Epidermal melanocyte (primary cell): Measurements from ENCODE around the gene SRD5A2.
"Not testable (repeated sequence)": the region's sequence is repeated elsewhere in the genome, so short reads cannot be mapped to it uniquely, and the experiment has no call there.

Source experiments
- DNase-seq: peaks from one replicate; pipeline ENCODE4 v3.0.0; 2011; ENCODE audit warnings: low spot score; ENCODE audit not compliant: insufficient read length

SRD5A2 gene

DNA sequence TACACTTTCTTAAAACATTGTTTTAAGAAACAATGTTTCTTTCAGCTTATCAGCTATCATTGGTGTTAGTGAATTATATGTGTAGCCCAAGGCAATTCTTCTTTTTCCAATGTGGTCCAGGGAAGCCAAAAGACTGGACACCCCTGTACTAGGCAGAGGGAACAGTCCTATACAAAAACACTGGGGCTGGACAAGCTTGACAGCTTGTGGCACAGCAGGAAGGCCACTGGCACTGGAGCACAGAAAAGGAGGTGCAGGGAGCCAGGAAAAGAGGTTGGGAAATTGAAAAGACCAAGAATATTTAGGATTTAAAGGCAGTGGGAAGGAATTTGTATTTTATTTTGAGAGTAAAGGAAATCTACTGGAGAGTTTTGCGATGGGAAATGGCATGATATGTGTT lies 47.7 kb downstream of the SRD5A2 start:
- DNase-seq, result no peak

DNA sequence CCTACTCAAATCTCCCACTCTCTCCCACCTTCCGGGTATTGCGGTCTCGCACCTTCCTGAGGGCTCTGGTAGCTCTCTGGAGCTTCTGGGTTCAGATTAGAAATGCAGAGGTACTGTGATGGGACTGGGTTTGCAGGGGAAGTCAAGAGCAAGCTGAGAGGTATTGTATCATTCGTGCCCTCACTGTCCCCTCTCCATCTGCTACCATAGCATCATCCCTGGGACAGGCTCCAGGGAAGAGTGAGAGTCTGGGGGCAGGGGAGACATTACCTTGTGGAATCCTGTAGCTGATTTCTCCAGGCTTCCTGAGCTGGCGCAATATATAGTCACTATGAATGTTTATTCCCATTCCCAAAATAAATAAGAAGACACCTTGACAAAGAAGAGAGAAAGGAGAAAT lies 49.6 kb downstream of the SRD5A2 start:
- no peak for DNase-seq

DNA sequence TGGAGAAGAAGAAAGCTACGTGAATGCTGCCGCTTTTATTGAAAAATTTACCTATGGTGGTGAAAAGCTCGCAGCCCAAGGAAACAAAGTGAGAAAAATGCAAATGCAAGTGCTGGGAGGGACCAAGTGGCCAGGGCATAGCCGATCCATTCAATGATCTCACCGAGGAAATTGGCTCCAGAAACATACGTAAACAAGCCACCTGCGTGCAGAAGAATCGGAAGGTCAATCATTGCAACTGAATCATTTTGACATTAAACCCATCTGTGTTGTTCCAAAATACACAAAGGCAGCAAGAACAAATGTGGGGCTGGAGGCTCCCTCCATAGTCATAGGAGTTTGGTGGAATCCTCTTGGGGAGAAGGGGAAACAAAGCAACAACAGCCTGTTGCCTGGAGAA lies 51.5 kb downstream of the SRD5A2 start:
- DNase-seq, result no peak

DNA sequence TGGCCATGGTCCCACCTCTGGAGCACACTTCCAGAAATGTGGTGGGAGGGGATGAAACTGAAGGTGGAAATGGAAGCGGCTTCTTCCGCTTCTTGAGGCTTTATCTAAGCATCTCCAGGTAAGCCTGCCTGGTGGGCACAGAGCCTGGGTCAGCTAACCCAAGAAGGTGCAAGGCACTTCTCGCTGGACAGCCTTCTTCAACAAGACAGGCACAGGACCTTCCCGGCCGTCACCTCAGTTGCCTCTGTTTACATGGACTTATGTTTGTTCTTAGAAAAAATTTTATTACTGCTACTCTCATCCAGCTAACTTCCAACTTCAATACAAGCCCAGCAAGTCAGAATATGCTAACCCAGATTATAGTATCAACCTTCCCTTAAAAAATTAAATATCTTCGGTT lies 51.9 kb downstream of the SRD5A2 start:
- no peak for DNase-seq

DNA sequence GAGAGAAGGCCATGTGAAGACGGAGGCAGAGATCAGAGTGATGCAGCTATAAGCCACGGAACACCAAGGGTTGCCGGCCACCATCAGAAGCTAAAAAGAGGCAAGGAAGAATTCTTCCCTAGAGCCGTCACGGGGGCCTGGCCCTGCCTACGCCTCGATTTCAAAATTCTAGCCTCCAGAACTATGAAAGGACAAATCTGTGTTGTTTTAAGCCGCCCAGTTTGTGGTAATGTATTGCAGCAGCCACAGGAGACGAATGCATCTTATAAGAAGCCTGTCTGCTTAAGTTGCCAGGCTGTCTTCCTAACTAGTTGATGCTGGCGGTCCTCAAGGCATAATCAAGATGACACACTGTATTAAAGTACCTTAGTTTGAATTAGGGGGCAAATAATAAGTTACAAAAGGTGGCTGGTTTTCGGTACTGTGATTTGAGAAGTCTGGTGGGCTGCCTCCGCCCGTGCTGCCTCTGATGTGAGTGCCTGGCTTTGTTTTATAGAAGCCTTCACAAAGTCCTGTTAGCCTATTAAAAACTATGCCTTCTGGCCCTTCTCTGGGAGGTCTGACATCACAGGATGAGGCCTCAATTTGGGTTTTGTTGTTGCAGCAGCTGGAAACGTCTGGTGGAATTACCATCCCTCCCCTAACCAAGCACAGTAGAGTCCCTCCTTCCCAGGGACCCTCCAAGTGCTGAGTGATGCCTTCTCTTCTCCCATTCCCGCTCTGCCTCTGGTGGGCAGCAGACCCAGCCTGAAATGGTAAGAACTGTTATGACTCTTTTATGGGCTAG lies 53.6 kb downstream of the SRD5A2 start:
- DNase-seq, result no peak

DNA sequence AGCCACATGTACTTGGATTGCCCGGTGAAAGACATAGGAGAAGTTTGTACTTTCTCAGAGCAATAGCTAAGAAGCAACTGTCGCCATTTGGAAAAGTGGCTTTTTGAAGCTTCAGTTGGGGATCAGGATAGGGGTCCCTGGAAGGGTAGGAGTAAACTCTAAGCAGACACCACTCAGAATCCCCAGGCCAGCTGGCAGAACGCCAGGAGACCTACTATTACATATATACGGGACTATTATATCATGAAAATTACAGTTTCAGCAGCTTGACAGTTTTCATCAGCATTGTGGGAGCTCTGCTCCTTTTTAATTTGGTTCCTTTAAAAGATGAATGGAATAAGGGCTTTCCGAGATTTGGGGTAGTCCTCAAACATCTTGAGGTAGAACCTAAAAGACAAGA lies 54.9 kb downstream of the SRD5A2 start:
- DNase-seq, result no peak

DNA sequence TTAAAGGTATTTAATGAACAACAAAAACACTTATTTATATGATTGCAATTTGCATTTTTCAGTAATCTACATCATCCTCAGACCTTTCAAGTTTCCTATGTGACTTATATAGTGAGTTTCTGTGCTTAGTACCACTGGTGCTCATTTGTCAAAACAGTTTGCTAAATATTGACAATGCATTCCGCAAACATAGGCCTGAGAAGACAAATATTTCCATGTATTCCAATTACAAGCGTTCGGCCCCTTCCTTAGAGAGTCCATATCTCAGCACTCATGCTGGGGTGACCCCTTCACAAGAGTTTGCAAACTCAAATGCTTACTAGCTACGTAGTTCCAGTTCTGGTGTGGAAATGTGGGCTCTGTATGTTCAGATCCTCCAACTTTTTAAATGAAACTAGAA lies 56.1 kb downstream of the SRD5A2 start:
- DNase-seq, result no peak

DNA sequence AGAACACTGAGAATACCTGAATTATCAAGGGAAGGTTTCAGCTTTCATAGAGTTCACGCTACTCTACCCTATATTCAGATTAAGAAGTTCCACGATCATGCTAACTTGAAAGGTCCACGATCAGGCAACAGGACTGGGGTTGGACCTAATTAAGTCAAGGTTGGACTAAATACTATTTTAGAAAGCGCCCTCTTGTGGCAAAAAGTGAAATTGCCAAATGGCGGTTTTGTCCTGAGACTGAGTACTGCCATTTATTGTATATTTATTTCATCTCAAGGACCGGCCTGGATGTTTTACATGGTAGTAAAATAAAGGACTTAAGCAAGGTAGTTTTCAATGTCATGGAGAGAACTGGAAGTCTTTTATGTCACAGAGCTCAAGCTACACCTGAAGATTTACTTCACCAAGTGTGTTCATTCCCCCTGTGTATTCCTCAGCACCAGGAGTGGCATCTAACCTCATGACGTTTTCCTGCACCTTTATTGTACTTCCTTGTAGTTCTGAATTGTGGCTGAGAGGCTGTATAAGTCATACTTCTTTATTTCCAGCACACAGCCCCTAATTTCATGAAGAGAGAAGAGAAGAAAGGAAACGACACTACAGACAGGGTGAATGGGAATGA lies 56.8 kb downstream of the SRD5A2 start:
- no peak for DNase-seq

DNA sequence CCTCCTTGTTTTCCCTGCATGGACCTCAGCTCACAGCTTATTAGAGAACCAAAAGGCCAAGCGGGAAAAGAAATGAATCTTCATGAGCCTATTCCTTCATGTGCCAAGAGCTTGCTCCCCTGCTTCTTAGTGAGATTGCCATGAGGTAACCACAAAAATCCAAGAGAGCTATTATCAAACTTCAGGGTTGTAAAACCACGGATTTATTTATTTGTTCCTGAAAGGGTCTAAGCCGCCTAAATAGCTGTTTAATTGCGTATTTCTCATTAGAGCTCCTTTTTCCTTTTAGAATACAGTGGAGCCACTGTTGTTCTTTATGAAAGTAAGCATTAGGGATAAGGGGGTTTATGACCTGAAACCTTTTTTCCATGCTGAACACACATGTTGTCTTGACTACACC lies 58.0 kb downstream of the SRD5A2 start:
- no peak for DNase-seq

DNA sequence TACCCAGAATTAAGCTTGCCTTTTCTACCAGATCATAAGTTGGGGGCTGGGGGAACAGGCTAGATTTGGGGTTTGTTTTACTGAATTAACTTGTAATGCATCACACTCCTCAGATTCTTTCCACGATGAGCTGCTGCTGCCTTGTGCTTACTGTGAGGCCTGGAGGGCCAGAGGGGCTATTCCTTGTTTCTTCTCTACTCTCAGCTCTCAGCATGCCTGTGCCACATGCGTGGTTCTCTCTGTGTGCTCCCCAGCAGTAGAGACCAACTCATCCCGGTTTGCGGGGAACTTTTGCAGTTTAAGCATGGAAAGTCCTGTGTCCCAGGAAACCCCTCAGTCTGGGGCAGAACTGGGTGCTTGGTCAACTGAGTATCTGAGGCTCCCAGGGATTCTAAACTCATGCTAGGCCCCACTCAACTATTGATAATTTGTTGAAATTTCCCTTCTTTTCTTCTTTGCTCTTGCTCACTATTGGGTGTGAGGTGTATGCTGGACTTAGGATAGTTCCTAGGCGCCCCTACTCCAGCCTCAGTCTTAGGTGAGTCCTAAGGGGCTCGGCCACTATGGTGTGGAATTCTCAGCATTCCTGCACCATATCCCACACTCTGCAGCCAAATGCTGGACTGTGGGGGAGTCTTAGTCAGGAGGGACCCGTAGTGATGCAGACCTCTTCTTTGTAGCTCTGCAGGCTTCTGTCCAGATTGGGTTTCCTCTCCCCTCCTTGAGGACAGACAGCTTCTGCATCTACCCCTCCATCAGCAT lies 63.1 kb downstream of the SRD5A2 start:
- DNase-seq, result no peak

DNA sequence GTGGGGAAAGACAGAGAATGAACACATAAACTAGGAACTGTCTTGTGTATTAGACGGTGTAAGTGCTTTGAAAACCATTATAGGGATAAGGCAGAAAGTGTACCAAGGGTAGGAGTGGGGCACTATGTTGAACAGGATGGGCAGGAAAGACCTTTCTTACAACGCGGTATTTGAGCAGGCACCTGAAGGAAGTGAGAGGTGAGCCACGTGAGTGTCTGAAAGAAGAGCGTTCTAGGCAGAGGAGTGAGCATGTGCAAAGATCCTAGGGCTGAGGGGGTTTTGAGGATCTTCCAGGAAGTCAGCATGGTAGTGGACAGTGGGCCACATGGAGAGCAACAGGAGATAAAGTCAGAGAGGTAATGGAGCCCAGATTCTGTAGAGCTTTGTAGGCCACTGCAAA lies 65.2 kb downstream of the SRD5A2 start:
- no peak for DNase-seq

DNA sequence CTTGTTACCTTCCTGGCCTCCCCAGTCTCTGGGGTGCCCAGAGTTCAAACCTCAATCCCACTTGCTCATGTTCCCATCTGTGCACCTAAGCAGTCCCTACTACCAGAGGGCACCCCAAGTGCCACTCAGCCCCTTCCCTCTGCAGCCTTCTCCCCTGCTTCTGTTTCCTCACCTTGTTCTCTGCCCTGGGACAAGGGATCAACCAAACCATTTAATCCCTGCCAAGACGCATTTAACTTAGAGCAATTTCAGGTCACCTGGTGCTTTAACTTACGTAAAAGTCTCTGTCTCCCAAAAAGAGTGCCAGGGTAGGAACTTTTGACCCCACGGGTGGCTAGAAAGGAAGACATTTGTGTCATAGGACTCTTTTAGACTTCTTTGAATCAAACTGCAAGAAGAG lies 67.2 kb downstream of the SRD5A2 start:
- DNase-seq, result no peak

DNA sequence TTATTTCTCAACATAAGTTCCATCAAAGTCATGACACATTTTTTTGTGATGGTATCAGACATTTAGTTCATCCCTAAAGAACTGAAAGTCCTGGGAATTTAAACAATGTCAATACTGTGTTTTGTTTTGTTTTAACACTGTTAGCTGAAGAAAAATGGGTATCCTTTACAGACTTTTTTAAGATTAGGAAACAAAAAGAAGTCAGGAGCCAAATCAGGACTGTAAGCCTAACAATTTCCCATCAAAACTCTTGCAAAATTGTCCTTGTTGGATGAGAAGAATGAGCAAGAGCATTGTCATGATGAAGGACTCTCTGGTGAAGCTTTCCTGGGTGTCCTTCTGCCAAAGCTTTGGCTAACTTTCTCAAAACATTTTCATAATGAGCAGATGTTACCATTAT lies 69.4 kb downstream of the SRD5A2 start:
- DNase-seq, result no peak

DNA sequence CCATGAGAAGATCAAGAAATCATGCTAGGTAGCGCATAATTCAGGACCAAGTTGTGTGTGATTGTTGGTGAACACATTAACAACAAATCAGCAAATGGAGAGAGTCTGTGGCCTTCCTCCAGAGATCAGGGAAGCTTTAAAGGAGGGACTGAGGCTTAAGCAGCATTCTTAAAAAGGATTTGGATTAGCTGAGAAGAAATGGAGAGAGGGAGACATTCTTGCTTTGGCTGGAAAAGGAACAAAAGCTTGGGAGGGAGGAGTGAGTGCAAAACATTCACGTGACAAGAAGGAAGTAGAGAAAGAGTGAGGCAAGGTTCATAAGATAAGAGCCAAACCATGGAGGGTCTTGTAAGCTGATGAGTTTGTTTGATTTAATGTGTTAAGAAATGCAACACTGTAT lies 75.6 kb downstream of the SRD5A2 start:
- no peak for DNase-seq

DNA sequence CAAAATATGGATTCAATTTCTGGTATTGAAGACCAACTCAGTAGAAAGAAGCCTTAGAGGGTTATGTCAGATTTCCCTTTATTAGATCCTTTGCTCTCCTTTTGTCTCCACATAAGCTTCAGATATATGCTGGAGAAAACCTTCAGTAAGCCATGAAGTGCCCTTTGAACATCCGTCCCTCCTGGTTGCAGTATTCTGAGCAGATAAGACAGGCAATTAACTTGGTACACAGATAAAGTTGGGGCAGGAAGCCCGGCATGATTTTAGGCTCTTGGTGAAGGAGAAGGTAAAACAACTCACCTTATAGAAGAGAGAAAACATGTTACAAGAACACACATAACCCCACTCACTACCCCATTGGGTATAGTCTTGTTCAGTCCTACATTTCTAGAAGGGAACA lies 76.4 kb downstream of the SRD5A2 start:
- DNase-seq, result no peak

DNA sequence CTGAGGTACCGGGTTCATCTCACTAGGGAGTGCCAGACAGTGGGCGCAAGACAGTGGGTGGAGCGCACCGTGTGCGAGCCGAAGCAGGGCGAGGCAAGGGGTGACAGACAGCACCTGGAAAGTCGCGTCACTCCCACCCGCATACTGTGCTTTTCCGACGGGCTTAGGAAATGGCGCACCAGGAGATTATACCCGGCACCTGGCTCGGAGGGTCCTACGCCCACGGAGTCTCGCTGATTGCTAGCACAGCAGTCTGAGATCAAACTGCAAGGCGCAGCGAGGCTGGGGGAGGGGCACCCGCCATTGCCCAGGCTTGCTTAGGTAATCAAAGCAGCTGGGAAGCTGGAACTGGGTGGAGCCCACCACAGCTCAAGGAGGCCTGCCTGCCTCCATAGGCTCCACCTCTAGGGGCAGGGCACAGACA lies 84.3 kb downstream of the SRD5A2 start:
- not testable (repeated sequence) for DNase-seq

DNA sequence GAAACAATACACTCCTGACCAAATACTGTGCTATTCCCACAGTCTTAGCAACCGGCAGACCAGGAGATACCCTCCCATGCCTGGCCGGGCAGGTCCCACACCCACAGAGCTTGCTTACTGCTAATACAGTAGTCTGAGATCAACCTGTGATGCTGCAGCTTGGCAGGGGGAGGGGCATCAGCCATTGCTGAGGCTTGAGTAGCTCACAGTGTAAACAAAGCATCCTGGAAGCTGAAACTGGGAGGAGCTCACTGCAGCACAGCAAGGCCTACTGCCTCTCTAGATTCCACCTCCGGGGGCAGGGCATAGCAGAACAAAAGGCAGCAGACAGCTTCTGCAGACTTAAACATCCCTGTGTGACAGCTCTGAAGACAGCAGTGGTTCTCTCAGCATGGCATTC lies 91.4 kb downstream of the SRD5A2 start:
- DNase-seq, result not testable (repeated sequence)

DNA sequence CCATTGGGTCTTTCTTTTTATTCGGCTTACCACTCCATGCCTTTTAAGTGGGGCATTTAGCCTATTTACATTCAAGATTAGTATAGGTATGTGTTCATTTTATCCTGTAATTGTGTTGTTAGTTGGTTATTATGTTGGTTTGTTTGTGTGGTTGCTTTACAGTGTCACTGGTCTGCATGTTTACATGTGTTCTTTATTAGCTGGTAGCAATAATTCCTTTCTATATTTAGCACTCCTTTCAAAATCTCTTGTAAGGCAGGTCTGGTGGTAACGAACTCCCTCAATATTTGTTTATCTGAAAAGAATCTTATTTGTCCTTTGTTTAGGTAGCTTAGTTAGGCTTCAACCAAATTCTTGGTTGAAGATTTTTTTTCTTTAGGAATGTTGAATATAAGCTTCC lies 97.5 kb downstream of the SRD5A2 start:
- DNase-seq, result no peak

DNA sequence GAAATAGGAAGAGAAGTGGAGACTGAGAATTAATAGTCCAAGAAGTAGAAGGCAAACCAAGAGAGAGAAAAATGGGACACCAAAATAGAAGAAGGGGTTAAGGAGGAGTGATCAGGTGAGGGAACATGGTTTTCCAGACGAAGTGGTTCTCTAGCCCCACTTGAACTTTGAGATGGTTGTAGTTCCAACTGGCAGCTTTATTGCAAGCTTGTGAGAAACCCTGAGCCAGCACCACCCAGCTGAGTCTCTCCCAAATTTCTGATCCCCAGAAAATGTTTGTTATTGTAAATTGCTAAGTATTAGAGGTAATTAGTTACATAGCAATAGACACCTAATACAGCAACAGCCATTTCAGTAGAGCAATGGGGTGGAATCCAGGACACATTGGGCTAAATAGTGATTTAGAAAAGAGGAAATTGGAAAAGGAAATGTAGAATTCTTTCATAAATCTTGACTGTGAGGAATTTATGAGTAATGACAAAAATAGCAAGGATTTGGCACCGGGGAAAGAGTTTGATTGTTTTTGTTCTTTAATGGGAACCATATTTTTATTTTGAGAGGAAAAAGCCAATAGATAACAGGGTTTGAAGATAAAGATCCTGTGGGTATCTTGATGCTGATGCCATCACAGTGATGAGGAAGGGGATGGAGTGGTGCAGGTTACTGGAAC lies 104.1 kb downstream of the SRD5A2 start:
- no peak for DNase-seq

DNA sequence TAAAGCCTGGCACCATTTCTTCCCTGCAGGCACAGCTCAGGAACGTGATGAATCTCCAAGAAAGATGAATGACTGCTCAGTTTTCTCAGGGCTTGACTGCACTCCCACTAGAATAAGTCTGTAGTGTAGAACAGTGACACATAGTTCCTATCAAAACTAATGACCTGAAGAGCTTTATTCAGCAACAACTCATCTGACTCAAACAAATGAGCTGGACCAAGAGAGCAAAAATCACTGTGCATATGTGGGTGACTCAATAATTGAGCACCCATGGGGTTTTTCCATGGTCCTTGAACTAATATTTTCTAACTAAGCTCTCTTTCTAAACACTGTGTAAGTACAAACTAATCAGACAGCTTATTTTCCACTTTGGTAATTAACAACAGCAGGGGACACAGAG lies 105.0 kb downstream of the SRD5A2 start:
- no peak for DNase-seq

DNA sequence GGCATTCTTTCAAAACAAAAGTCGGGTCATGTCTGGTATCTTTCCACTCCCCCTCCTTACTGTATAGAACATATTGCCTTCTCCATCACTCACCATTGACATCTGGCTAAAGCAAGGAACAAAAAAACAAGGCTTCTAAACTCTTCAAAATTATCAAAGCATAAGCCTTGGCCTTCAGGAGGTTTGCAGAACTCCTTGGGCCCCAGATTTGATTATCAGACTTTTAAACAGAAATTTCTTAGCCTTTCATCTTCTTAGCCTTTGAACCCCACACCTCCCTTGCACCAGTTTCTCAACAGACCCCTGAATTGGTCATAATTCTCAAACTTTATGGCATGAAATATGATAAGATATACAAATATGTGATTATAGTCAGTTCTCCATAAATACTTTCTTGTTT lies 106.4 kb downstream of the SRD5A2 start:
- no peak for DNase-seq
